ENCODE measurements around the gene SBF2. TPM values are rescaled to one million over a fixed set of nuclear protein-coding genes. Genes with fewer than 3 reads are reported as not detected.
"Not testable (repeated sequence)": the region's sequence is repeated elsewhere in the genome, so short reads cannot be mapped to it uniquely, and the experiment has no call there.

The SBF2 gene
- total RNA-seq, 2 donors from 2014 or later, result 22.8 to 23.9 TPM

DNA sequence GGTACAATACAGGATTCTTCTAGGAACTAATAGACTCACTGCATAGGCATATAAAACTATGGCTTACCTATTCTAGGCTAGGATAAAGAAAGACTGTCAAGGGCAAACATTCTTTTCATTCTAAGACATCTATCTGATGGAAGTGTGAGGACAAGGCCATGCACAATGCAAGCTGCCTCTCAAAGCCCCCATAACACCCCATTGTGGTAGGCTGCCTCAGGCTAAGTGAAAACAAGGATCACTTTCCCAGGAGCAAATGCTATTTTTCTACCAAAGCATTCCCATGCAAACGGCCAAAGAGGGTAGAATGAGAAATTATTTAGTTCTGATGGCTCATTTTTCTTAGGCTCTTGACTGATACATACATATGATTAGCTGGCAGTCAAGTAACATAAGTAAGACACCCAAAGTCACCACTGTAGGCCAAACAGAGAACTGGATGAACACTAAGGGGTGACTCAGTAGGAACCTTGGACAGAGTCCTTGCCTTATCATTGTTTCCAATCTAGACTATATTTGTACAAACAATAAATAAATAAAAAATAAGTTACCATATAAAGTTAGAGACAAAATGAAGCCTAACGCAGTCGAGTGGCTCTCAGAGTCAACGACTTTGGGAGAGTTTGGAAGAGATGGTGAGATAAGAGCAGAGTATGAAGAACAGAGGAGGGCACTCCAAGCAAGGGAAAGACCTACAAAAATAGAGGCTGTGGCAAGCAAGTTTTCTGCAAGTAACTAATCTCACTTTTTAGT, 303.6 kb downstream of the SBF2 start:
- Histone ChIP-seq H3K4me3 (no peak overlapping the region), H3K4me1 (no peaks in the 10 kb centered on the region), H3K36me3 (peaks cover 12% of the 10 kb centered on the region), H3K27me3 (no peaks in the 10 kb centered on the region), H3K9me3 (peaks cover 0 to 7% of the 10 kb centered on the region in 2 donors), H3K27ac (no peak overlapping the region)
- no peak for DNase-seq (ENCODE audit: low spot score)
- TF ChIP-seq, protein P1, sequence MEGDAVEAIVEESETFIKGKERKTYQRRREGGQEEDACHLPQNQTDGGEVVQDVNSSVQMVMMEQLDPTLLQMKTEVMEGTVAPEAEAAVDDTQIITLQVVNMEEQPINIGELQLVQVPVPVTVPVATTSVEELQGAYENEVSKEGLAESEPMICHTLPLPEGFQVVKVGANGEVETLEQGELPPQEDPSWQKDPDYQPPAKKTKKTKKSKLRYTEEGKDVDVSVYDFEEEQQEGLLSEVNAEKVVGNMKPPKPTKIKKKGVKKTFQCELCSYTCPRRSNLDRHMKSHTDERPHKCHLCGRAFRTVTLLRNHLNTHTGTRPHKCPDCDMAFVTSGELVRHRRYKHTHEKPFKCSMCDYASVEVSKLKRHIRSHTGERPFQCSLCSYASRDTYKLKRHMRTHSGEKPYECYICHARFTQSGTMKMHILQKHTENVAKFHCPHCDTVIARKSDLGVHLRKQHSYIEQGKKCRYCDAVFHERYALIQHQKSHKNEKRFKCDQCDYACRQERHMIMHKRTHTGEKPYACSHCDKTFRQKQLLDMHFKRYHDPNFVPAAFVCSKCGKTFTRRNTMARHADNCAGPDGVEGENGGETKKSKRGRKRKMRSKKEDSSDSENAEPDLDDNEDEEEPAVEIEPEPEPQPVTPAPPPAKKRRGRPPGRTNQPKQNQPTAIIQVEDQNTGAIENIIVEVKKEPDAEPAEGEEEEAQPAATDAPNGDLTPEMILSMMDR (IDR thresholded peaks at IDR 0.05), result peak in 1 of 2 donors; percentile 41

DNA sequence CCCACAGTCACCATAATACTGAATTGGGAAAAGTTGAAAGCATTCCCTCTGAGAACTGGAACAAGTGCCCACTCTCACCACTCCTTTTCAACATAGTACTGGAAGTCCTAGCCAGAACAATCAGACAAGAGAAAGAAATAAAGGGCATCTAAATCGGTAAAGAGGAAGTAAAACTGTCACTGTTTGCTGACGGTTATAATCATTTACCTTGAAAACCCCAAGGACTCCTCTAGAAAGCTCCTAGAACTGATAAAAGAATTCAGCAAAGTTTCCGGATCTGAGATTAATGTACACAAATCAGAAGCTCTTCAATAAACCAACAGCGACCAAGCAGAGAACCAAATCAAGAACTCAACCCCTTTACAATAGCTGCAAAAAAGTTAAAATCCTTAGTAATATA, 306.7 kb downstream of the SBF2 start:
- H3K4me3 ChIP-seq; H3K9me3 ChIP-seq; DNase-seq (ENCODE audit: low spot score); H3K27ac ChIP-seq; H3K4me1 ChIP-seq; H3K27me3 ChIP-seq: not testable (repeated sequence)
- H3K36me3 ChIP-seq, result peaks cover 12% of the 10 kb centered on the region

DNA sequence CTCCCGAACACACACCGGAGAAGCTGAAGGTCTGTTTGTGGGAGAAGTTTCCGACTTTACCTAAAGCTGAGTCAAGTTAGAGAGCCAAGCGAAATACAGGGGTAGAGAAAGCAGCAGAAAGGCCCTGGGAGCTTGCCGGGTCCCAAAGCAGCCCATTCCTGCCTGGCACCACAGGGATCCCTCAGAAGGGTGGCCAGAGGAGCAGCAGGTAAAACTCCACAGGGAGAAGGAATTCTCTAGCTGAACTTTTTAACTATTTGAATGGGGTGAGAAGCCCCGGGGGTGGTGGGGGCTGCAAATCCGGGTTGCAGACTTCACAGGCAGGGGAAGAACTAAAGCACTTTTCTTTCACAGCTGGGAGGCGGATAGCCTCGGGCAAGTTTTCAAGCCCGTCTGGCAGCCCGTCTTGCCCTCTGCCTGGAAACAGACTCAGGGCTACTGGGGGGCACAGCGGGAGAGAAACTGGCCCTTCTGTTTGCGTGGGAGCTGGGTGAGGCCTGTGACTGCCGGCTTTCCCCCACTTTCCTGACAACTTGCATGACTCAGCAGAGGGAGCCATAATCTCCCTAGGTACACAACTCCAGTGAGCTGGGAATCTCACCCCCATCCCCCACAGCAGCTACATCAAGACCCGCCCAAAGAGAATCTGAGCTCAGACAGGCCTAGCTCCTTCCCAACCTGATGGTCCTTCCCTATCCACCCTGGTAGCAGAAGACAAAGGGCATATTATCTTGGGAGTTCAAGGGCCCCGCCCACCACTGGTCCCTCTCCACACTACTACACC, 311.0 kb downstream of the SBF2 start:
- no peaks in the 10 kb centered on the region for H3K27me3 ChIP-seq
- no peak overlapping the region for H3K4me3 ChIP-seq
- H3K36me3 ChIP-seq, result no peaks in the 10 kb centered on the region
- H3K27ac ChIP-seq, result no peak overlapping the region
- peaks cover 0 to 7% of the 10 kb centered on the region in 2 donors for H3K9me3 ChIP-seq
- H3K4me1 ChIP-seq, result no peaks in the 10 kb centered on the region
- TF ChIP-seq, protein P1 (IDR thresholded peaks at IDR 0.05), result no peak
- no peak for DNase-seq (ENCODE audit: low spot score)

DNA sequence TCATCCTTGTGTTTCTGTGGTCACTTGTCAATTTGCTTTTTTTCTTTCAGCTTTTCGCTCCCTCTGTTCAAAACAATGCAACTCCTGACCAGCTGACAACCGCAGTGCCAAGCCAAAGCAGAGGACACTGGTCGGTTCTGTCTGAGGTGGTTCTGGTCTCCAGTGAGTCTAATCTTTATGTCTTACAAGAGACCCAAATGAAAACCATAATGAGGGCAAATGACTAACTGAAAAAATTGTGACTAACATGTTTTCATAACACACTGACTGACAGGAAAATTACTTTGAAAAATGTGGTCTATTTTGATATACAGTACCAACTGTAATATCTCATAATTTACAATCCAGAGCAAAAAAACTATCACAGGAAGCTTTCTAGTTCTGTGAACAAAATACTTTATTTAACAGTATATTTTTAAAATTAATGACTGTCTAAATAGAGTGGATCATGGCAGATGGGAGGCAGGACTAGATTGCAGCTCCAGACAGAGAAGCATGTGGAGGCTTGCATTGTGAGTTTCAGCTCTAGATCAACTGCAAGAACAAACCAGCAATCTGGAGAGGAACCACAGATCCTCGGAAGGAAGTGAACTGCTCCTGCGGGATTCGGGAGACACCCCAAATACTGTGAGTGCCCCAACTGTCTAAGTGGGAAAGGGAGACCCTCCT, 311.8 kb downstream of the SBF2 start:
- no peaks in the 10 kb centered on the region for H3K36me3 ChIP-seq
- DNase-seq (ENCODE audit: low spot score), result no peak
- H3K27me3 ChIP-seq, result no peaks in the 10 kb centered on the region
- TF ChIP-seq, protein P1 (IDR thresholded peaks at IDR 0.05), result no peak
- peaks cover 0 to 2% of the 10 kb centered on the region in 2 donors for H3K9me3 ChIP-seq
- H3K4me1 ChIP-seq, result no peaks in the 10 kb centered on the region
- H3K4me3 ChIP-seq, result no peak overlapping the region
- H3K27ac ChIP-seq, result no peak overlapping the region

DNA sequence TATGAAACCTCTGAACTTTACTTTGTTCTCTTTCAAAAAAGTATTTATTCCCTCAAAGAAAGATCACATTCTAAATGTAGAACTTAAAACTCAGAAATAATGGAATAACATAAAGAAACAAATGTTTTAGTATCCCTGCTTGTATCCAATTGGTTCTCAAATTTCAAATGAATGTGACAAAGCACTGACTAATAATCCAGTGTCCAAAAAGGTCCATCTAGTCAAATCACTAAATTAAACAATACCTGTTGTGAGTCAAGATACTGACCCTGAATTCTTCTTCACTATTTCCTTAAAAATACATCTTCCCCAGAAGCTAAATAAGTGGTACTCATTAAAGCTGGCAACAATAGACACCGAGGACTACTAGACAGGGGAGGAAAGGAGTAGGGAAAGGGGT, 313.1 kb downstream of the SBF2 start:
- TF ChIP-seq, protein P1 (IDR thresholded peaks at IDR 0.05), result no peak
- Histone ChIP-seq H3K9me3 (no peaks in the 10 kb centered on the region), H3K27me3 (no peaks in the 10 kb centered on the region), H3K4me1 (no peaks in the 10 kb centered on the region), H3K27ac (no peak overlapping the region), H3K36me3 (no peaks in the 10 kb centered on the region), H3K4me3 (no peak overlapping the region)
- DNase-seq (ENCODE audit: low spot score), result no peak

DNA sequence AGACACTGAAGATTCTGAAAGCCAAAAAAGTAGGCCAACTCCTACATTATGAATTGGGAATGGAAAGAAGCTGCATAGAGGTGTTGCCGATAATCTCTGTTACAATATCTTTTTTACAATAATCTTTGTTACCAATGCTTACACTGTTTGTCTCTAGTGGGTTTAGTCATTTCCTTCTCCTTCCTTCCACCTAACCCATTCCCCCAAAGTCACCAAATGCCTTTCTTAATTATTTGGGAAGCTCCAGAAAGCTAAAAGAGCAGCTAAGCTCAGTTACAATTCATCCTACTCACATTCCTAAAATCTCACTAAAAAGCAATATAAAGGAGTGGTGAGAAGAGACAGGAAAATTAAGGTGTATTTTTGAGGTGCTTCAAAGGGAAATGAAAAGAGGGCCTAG, 316.5 kb downstream of the SBF2 start:
- no peak overlapping the region for H3K4me3 ChIP-seq
- DNase-seq (ENCODE audit: low spot score), result no peak
- H3K9me3 ChIP-seq, result no peaks in the 10 kb centered on the region
- TF ChIP-seq, protein P1 (IDR thresholded peaks at IDR 0.05), result no peak
- H3K4me1 ChIP-seq, result peaks cover 0 to under 1% of the 10 kb centered on the region in 2 donors
- no peaks in the 10 kb centered on the region for H3K27me3 ChIP-seq
- H3K27ac ChIP-seq, result no peak overlapping the region
- H3K36me3 ChIP-seq, result no peaks in the 10 kb centered on the region
